MCF 10A (cell line): ENCODE measurements around the gene FNIP1. TPM values are rescaled to one million over a fixed set of nuclear protein-coding genes. Genes with fewer than 3 reads are reported as not detected.

Experiments
- BruUV-seq: library from RNA; stranded (reverse); fragments of 400-500 nt; replicated peaks from 2 replicates; lab custom pipeline; 2021; lab: Mats Ljungman, UMichigan
- CTCF ChIA-PET: fragments of 300-600 bp; sonication (Branson Sonifier 250); formaldehyde crosslinking; extraction: SDS; loops from one replicate; lab custom pipeline; 2021; ENCODE audit warnings: antibody characterized with exemption, inconsistent platforms; lab: Yijun Ruan, JAX
- POLR2A ChIA-PET: fragments of 300-600, 350-650 bp; sonication (Branson Sonifier 250); formaldehyde crosslinking; extraction: SDS; loops from one replicate; lab custom pipeline; 2020; ENCODE audit warnings: antibody characterized with exemption, inconsistent platforms; lab: Yijun Ruan, JAX
- DNase-seq: peaks from one replicate; pipeline ENCODE4 v3.0.0-alpha.2; 2018; ENCODE audit not compliant: unreplicated experiment
- H3K27ac Mint-ChIP-seq: one replicate; pipeline ENCODE4 v1.8.0; 2022; ENCODE audit warnings: mild to moderate bottlenecking, low read depth, mixed read lengths; ENCODE audit not compliant: unreplicated experiment
- H3K27me3 Mint-ChIP-seq: one replicate; pipeline ENCODE4 v1.8.0; 2022; ENCODE audit warnings: mixed read lengths; ENCODE audit not compliant: insufficient read depth, unreplicated experiment
- H3K36me3 Mint-ChIP-seq: one replicate; pipeline ENCODE4 v1.8.0; 2022; ENCODE audit warnings: mild to moderate bottlenecking, moderate library complexity, mixed read lengths; ENCODE audit not compliant: insufficient read depth, unreplicated experiment
- H3K4me1 Mint-ChIP-seq: one replicate; pipeline ENCODE4 v1.8.0; 2022; ENCODE audit warnings: mixed read lengths; ENCODE audit not compliant: insufficient read depth, unreplicated experiment
- H3K4me3 Mint-ChIP-seq: one replicate; pipeline ENCODE4 v1.8.0; 2022; ENCODE audit warnings: mild to moderate bottlenecking, moderate library complexity, mixed read lengths; ENCODE audit not compliant: unreplicated experiment
- H3K9me3 Mint-ChIP-seq: one replicate; pipeline ENCODE4 v1.8.0; 2022; ENCODE audit warnings: mixed read lengths; ENCODE audit not compliant: unreplicated experiment
- CTCF ChIP-seq: fragments of 200-600 bp; IDR thresholded peaks from one replicate; pipeline ENCODE4 v1.8.0; 2022; ENCODE audit warnings: antibody characterized with exemption, mild to moderate bottlenecking; ENCODE audit not compliant: unreplicated experiment
- intact Hi-C: fragments of 100-400 bp; cut with micrococcal nuclease; formaldehyde crosslinking; loops from 2 replicates; pipeline ENCODE4 v1.14.1; 2022
- total RNA-seq: library from RNA; stranded (reverse); gene quantifications from 2 replicates; pipeline ENCODE4 v1.2.3, GENCODE V29; 2022

Gene FNIP1
- total RNA-seq, 1 experiment from 2014 or later, result 36.3 TPM

- Mint-ChIP-seq H3K4me1 (peaks cover 27% of the 10 kb centered on the region), H3K36me3 (peaks cover 12% of the 10 kb centered on the region), H3K9me3 (peaks cover 2% of the 10 kb centered on the region), H3K27ac (no peak overlapping the region), H3K4me3 (no peak overlapping the region), H3K27me3 (no peaks in the 10 kb centered on the region)
- no peak for DNase-seq
- intact Hi-C loops, result no loop called here
- ChIA-PET CTCF (interaction anchor here (0.6 to 0.7 kb wide), 3 partner anchors 72 to 198 kb away, joined by 3 read pairs; no protein-coding TSS in a partner anchor), POLR2A (interaction anchor here (0.6 to 1.4 kb wide), 6 partner anchors 18 to 731 kb away, joined by 3 to 6 read pairs (median 4); partner anchors contain the start of gene FNIP1)
- BruUV-seq, result no TSS peak
- no peak for TF ChIP-seq CTCF
These were observed 28.9 kb downstream of the FNIP1 start for GRCh38 chr5:131767891-131768290.

- POLR2A ChIA-PET, result no interaction called here
These were observed 30.1 kb downstream of the FNIP1 start for GRCh38 chr5:131766689-131767088.

GRCh38 chr5:131765261-131765660, 31.6 kb downstream of the FNIP1 start:
- DNase-seq, result no peak
- Mint-ChIP-seq H3K9me3 (peaks cover 20% of the 10 kb centered on the region), H3K27me3 (no peaks in the 10 kb centered on the region), H3K27ac (peak overlapping the region; percentile 55), H3K4me3 (no peak overlapping the region), H3K36me3 (peaks cover 12% of the 10 kb centered on the region), H3K4me1 (peaks cover 22% of the 10 kb centered on the region)
- intact Hi-C loops, result no loop called here
- POLR2A ChIA-PET, result interaction anchor here (0.6 to 1.1 kb wide), 6 partner anchors 9 to 122 kb away, joined by 3 to 5 read pairs (median 3); no protein-coding TSS in a partner anchor
- CTCF ChIA-PET, result no interaction called here
- no TSS peak for BruUV-seq
- TF ChIP-seq CTCF, result no peak

More at GRCh38 chr5:131766689-131767088, 30.1 kb downstream of the FNIP1 start:
- DNase-seq, result no peak
- BruUV-seq, result no TSS peak
- TF ChIP-seq CTCF, result no peak
- CTCF ChIA-PET, result interaction anchor here (0.6 kb wide), 1 partner anchor 47 kb away, joined by 3 read pairs; no protein-coding TSS in a partner anchor
- Mint-ChIP-seq H3K4me1 (peaks cover 27% of the 10 kb centered on the region), H3K27me3 (no peaks in the 10 kb centered on the region), H3K4me3 (no peak overlapping the region), H3K9me3 (peaks cover 11% of the 10 kb centered on the region), H3K27ac (peak overlapping the region; percentile 55), H3K36me3 (peaks cover 12% of the 10 kb centered on the region)
- intact Hi-C loops, result no loop called here

GRCh38 chr5:131763968-131764367, 32.8 kb downstream of the FNIP1 start:
- POLR2A ChIA-PET, result interaction anchor here (0.6 to 1.2 kb wide), 3 partner anchors 9 to 175 kb away, joined by 3 to 4 read pairs (median 3); no protein-coding TSS in a partner anchor
- peaks cover 12% of the 10 kb centered on the region for H3K36me3 Mint-ChIP-seq
- no TSS peak for BruUV-seq
- H3K27me3 Mint-ChIP-seq, result no peaks in the 10 kb centered on the region
- peaks cover 22% of the 10 kb centered on the region for H3K4me1 Mint-ChIP-seq
- DNase-seq, result no peak
- intact Hi-C loops, result no loop called here
- peaks cover 21% of the 10 kb centered on the region for H3K9me3 Mint-ChIP-seq
- no peak for TF ChIP-seq CTCF
- CTCF ChIA-PET, result interaction anchor here (0.6 kb wide), 1 partner anchor 243 kb away, joined by 3 read pairs; no protein-coding TSS in a partner anchor
- no peak overlapping the region for H3K4me3 Mint-ChIP-seq
- H3K27ac Mint-ChIP-seq, result no peak overlapping the region
